HG02678 (cell line): ENCODE data around the gene STXBP6.
"Not testable (repeated sequence)": the region's sequence is repeated elsewhere in the genome, so short reads cannot be mapped to it uniquely, and the experiment has no call there.

ENCODE experiments used
- ATAC-seq: cut with Tn5 transposase; IDR thresholded peaks from one replicate; pipeline ENCODE4 v1.9.1; 2021; ENCODE audit warnings: mild to moderate bottlenecking, moderate library complexity; ENCODE audit not compliant: unreplicated experiment

Gene STXBP6

DNA sequence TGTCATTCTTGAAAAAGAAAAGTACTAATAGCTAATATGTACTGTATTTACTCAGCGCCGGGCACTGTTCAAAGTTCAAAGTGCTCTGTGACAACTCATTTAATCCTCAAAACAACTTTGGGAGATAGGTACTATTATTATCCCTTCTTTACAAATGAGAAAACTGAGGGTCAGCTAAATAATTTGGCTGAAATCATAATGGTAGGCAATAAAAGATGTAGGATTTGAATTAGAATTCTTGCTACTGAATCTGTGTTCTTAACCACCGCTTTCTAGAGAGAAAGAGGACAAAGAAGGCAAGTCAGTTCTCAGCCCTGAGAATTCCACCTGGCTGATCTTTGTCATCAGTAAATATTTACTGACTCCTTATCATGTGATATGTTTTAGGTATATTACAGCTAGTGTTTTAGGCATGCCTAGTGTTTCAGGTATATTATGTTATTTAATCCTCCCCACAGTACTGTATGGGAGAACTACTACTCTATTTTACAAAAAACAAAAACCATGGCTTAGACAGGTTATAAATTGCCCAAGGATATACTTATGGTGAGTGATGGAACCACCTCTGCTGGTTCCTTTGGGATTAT, 210.2 kb downstream of the STXBP6 start:
- ATAC-seq, result no peak

GRCh38 chr14:24838945-24839616, 210.9 kb downstream of the STXBP6 start:
- ATAC-seq, result no peak

- no peak for ATAC-seq
Observed at GRCh38 chr14:24837280-24838046, 212.5 kb downstream of the STXBP6 start.

DNA sequence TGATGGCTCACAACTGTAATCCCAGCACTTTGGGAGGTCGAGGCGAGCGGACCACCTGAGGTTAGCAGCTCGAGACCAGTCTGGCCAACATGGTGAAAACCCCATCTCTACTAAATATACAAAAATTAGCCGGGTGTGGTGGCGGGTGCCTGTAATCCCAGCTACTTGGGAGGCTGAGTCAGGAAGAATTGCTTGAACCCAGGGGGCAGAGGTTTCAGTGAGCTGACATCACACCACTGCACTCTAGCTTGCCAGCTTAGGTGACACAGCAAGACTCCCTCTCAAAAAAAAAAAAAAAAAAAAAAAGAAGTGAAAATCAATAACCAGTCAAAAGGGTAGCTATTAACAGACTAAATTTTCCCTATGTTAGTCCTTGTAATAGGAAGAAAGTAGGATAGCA, 213.6 kb downstream of the STXBP6 start:
- ATAC-seq, result not testable (repeated sequence)

DNA sequence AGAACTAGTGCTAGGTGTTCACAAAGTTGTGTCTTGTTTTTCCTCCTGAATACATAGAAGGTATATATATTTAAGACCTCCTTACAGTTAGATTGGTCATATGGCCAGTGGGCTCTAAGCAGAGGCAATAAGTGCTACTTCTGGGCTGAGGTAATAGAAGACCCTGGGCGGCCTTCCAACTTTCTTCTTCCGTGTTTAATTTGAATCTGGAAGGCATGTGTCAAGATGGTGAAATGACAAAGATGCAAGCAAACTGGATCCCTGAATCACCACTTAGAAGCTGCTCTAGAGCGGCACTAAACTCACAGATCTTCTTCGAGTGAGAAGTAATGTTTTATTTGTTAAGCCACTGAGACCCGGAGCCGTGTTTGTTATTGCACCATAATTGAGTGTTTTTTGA, 215.0 kb downstream of the STXBP6 start:
- no peak for ATAC-seq

- ATAC-seq, result no peak
Observed at GRCh38 chr14:24833385-24833784, 216.6 kb downstream of the STXBP6 start.

DNA sequence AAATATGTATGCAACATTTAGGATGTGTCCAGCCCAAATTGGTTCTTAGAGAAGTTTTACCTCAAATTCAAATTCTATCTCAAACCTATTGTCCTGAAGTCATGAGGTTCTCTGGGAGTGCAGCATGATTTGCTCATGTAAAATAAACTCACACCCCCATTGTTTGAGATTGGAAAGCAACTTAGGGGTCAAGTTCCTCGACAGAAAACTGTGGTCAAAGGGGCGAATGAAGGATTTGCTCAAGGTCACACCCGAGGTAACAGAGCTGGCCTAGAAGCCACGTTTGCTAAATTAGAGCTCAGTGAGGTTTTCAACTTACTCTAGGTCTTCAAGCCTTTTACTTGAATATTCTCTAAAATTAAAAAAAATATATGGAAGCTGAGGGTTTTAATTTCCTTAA, 218.3 kb downstream of the STXBP6 start:
- ATAC-seq, result no peak

- ATAC-seq, result no peak
Observed at GRCh38 chr14:24829862-24830261, 220.1 kb downstream of the STXBP6 start.

GRCh38 chr14:24828486-24828885, 221.5 kb downstream of the STXBP6 start:
- no peak for ATAC-seq

DNA sequence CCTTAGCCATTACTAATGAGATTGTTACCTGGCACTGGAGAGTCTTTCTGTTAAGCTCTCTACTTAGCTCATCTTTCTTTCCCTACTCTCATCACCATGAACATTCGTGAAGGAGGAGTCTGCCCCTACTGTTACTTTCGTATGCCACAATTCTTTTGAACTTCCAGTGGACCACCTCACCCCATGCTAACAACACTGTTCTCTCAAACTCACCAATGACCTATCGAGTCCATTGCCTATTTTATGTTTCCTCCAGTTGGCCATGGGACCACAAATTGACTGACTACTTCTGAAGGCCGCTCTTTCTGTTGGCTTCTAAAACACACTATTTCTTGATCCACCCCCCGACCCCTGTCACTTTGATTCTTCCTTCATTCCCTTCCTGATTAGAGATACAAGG, 223.6 kb downstream of the STXBP6 start:
- no peak for ATAC-seq

GRCh38 chr14:24820616-24821015, 229.3 kb downstream of the STXBP6 start:
- ATAC-seq, result no peak

- no peak for ATAC-seq
Observed at GRCh38 chr14:24818823-24819341, 231.1 kb downstream of the STXBP6 start.

GRCh38 chr14:24818058-24818822, 231.7 kb downstream of the STXBP6 start:
- no peak for ATAC-seq

- ATAC-seq, result no peak
Observed at GRCh38 chr14:24817212-24818057, 232.5 kb downstream of the STXBP6 start.

GRCh38 chr14:24816929-24817211, 233.1 kb downstream of the STXBP6 start:
- no peak for ATAC-seq

- no peak for ATAC-seq
Observed at GRCh38 chr14:24816011-24816928, 233.7 kb downstream of the STXBP6 start.

- no peak for ATAC-seq
Observed at GRCh38 chr14:24815543-24815942, 234.4 kb downstream of the STXBP6 start.

GRCh38 chr14:24814944-24815343, 235.0 kb downstream of the STXBP6 start:
- no peak for ATAC-seq

DNA sequence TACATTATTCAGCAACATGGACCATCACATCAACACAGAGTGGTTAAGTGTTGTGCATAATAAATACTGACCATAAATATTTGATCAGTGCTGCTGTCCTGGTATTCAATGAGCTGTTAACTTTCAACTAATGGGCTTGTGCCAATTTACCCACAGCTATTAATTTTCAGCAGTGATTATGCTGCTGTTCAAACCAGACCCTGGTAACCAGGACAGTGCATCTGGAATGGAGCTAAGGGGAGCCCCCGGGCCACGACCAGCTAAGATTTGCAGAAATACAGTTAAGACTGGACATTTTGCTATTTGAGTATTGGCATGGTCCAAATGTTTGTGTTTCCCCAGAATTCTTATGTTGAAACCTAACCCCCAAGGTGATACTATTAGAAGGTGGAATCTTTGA, 235.6 kb downstream of the STXBP6 start:
- ATAC-seq, result no peak
